Right lobe of liver (tissue), 6 donors: ENCODE data around the gene CYB5D1. TPM values are rescaled to one million over a fixed set of nuclear protein-coding genes. Genes with fewer than 3 reads are reported as not detected.

ENCODE experiments used
- ATAC-seq, 4 donors: fragments of 200-7000 bp; cut with Tn5 transposase; one replicate each; pipeline ENCODE4 v1.9.1; 2020; ENCODE audit warnings: mild to moderate bottlenecking in 4 of 4, moderate library complexity in 4 of 4
- DNase-seq, 3 donors: peaks; one replicate each; pipeline ENCODE4 v3.0.0-alpha.2; 2020
- H3K27ac ChIP-seq, 3 donors: fragments of 200-600 bp; one replicate each; pipeline ENCODE4 v1.8.0; 2022
- H3K27me3 ChIP-seq, 2 donors: fragments of 200-600 bp; one replicate each; pipeline ENCODE4 v1.8.0; 2022
- H3K36me3 ChIP-seq, 4 donors: fragments of 200-600 bp; sonication (generic) in 1 of 4; one replicate each; pipeline versions ENCODE4 v1.5.1 to v1.8.0; 2017 to 2022; ENCODE audit warnings: control low read depth in 1 of 4
- H3K4me1 ChIP-seq, 4 donors: fragments of 200-600 bp; sonication (generic) in 1 of 4; one replicate each; pipeline versions ENCODE4 v1.5.1 to v1.8.0; 2017 to 2022; ENCODE audit warnings: control low read depth in 1 of 4
- H3K4me3 ChIP-seq, 3 donors: fragments of 200-600 bp; one replicate each; pipeline ENCODE4 v1.8.0; 2022
- H3K9me3 ChIP-seq, 4 donors: fragments of 200-600 bp; sonication (generic) in 1 of 4; one replicate each; pipeline versions ENCODE4 v1.5.1 to v1.8.0; 2017 to 2022; ENCODE audit warnings: control low read depth in 1 of 4
- CTCF ChIP-seq, 4 donors: fragments of 200-600 bp in 3 of 4; fragments of 450-650 bp in 1 of 4; IDR thresholded peaks; one replicate each; pipeline versions ENCODE4 v1.5.1 to v1.8.0; 2016 to 2022; ENCODE audit warnings: antibody characterized with exemption in 4 of 4, mild to moderate bottlenecking in 2 of 4
- POLR2A ChIP-seq: fragments of 450-650 bp; IDR thresholded peaks from one replicate; pipeline ENCODE4 v1.6.1; 2017; ENCODE audit warnings: antibody characterized with exemption, mild to moderate bottlenecking
- WGBS: methylation state at CpG from one replicate; pipeline ENCODE4 v1.1.6; 2018; ENCODE audit warnings: low coverage, low lambda C conversion rate; ENCODE audit not compliant: insufficient coverage; ENCODE audit errors: missing lambda C conversion rate; 5-methylcytosine and 5-hydroxymethylcytosine counted together
- intact Hi-C, 2 donors: fragments of 100-400 bp; cut with DNase I; formaldehyde crosslinking; loops; one replicate each; pipeline versions ENCODE4 v1.11.2 to v1.14.1; 2022
- total RNA-seq, 6 experiments: library from RNA; depleted of rRNA in 2 of 6; stranded (reverse); fragments of >200 nt in 2 of 6; fragmentation: NEBNext Ultra II Directional in 3 of 6; extraction: Animal tissue kit (Norgen Biotek cat#: 25700) in 3 of 6; gene quantifications; one replicate each; pipeline versions ENCODE4 v1.1.0 to v1.2.4, GENCODE V29; 2016 to 2023
- donor health status: DM: no; HTN: yes; CAD: no.
- donor health status: DM: no; HTN: no; CAD: no.
- donor health status: DM: no; HTN: no; CAD: no.
- donor health status: DM: no; HTN: yes; CAD: no.
- donor health status: DM: no; HTN: yes; CAD: no.

The CYB5D1 gene
- total RNA-seq, 6 experiments from 2014 or later = 6.0 to 11.7 (median 7.4) TPM

DNA sequence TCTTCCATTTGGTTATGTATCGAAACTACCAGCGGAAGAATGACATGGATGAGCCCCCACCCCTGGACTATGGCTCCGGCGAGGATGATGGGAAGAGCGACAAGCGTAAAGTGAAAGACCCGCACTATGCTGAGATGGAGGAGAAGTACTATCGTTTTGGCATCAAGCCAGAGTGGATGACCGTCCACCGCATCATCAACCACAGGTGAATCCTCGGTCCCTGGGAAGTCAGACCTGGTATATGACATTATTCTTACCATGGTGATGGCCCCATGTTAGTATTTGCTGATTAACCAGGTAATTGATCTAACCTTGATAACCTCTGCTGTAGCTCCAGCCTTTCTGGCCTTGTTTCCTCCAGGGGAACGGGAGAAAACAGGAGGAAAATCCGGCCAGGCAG, 39.3 kb downstream of the CYB5D1 start:
- 74% methylated on average over 13 of the region's 13 CpGs for WGBS
- Histone ChIP-seq H3K27ac (no peak overlapping the region), H3K4me3 (no peak overlapping the region), H3K4me1 (peaks cover 0 to 6% (median 0%) of the 10 kb centered on the region in 4 donors), H3K9me3 (no peaks in the 10 kb centered on the region), H3K36me3 (peaks cover 0 to 17% (median 2%) of the 10 kb centered on the region in 4 donors), H3K27me3 (no peaks in the 10 kb centered on the region)
- ATAC-seq = no peak
- intact Hi-C loops = loop anchor here in 1 of 2 donors (5.0 kb wide), 1 partner anchor 35 kb away; no protein-coding TSS in a partner anchor
- DNase-seq = no peak
- TF ChIP-seq POLR2A = no peak

DNA sequence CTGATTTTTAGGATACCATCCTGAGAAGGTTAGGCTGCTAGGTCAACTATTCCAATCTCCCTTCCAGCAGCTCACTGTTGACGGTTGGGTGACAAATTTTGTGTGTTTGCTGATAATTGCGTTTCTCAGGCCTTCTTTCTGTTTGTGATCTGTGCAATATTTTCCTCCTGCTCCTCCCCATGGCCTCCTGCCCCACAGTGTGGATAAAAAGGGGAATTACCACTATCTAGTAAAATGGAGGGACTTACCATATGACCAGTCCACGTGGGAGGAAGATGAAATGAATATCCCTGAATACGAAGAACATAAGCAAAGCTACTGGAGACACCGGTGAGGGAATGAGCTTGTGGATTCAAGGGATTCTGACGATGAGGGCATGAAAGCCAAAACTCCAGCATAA, 40.0 kb downstream of the CYB5D1 start:
- peaks cover 0 to 17% (median 2%) of the 10 kb centered on the region in 4 donors for H3K36me3 ChIP-seq
- WGBS = 13% methylated on average over 6 of the region's 6 CpGs
- peaks cover 0 to 6% (median 0%) of the 10 kb centered on the region in 4 donors for H3K4me1 ChIP-seq
- H3K27ac ChIP-seq = no peak overlapping the region
- ATAC-seq (peak; percentile 88 to 98 (median 94)), DNase-seq (peak in 1 of 3 donors; percentile 53)
- TF ChIP-seq POLR2A (no peak), CTCF (IDR thresholded peaks at IDR 0.05) (peak; percentile 65 to 90 (median 70))
- intact Hi-C loops = loop anchor here in 1 of 2 donors (5.0 kb wide), 1 partner anchor 35 kb away; no protein-coding TSS in a partner anchor
- no peaks in the 10 kb centered on the region for H3K27me3 ChIP-seq
- no peak overlapping the region for H3K4me3 ChIP-seq
- no peaks in the 10 kb centered on the region for H3K9me3 ChIP-seq

GRCh38 chr17:7903154-7904103, 45.6 kb downstream of the CYB5D1 start:
- no peak for DNase-seq
- no peak for ATAC-seq
- no peak overlapping the region for H3K4me3 ChIP-seq
- TF ChIP-seq CTCF (IDR thresholded peaks at IDR 0.05) = no peak
- TF ChIP-seq POLR2A = no peak
- WGBS = 84% methylated on average over 17 of the region's 22 CpGs
- H3K27me3 ChIP-seq = no peaks in the 10 kb centered on the region
- H3K36me3 ChIP-seq = peaks cover 0 to 4% (median 0%) of the 10 kb centered on the region in 4 donors
- no peak overlapping the region for H3K27ac ChIP-seq
- no peaks in the 10 kb centered on the region for H3K4me1 ChIP-seq
- H3K9me3 ChIP-seq = no peaks in the 10 kb centered on the region
- intact Hi-C loops = loop anchor here in 1 of 2 donors (10.0 kb wide), 2 partner anchors 79 to 141 kb away; no protein-coding TSS in a partner anchor

- WGBS = no CpG with 5 or more reads among the region's 29 CpGs
- Histone ChIP-seq H3K4me1 (no peaks in the 10 kb centered on the region), H3K27ac (no peak overlapping the region), H3K4me3 (no peak overlapping the region), H3K27me3 (no peaks in the 10 kb centered on the region), H3K9me3 (no peaks in the 10 kb centered on the region), H3K36me3 (no peaks in the 10 kb centered on the region)
- intact Hi-C loops = loop anchor here (5.0 to 10.0 kb wide), 3 partner anchors 73 to 136 kb away; no protein-coding TSS in a partner anchor
- peak in 1 of 4 donors; percentile 4 for ATAC-seq
- no peak for TF ChIP-seq CTCF (IDR thresholded peaks at IDR 0.05)
- no peak for TF ChIP-seq POLR2A
- DNase-seq = no peak
Measured at GRCh38 chr17:7909089-7909488, 51.3 kb downstream of the CYB5D1 start.

DNA sequence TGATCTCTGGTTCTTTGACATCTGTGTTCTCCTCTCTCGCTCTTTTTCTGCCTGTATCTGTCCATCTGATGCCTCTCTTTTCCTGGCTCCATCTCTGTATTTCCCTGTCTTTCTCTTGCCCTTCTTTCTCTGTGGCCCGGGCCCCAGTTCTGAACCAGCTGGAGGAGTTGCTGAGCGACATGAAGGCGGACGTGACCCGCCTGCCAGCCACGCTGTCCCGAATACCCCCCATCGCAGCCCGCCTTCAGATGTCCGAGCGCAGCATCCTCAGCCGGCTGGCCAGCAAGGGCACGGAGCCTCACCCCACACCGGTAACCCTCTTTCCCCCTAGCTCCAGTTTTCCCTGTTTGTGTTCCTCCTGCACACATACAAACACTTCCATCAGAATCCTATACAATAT, 52.5 kb downstream of the CYB5D1 start:
- H3K27ac ChIP-seq = no peak overlapping the region
- no peak overlapping the region for H3K4me3 ChIP-seq
- no peak for DNase-seq
- no peaks in the 10 kb centered on the region for H3K36me3 ChIP-seq
- ATAC-seq = no peak
- WGBS = 91% methylated on average over 8 of the region's 15 CpGs
- no peak for TF ChIP-seq POLR2A
- no peak for TF ChIP-seq CTCF (IDR thresholded peaks at IDR 0.05)
- H3K27me3 ChIP-seq = no peaks in the 10 kb centered on the region
- intact Hi-C loops = loop anchor here in 1 of 2 donors (5.0 kb wide), 1 partner anchor 77 kb away; no protein-coding TSS in a partner anchor
- peaks cover 0 to 7% (median 0%) of the 10 kb centered on the region in 4 donors for H3K4me1 ChIP-seq
- H3K9me3 ChIP-seq = no peaks in the 10 kb centered on the region
